Measurements from ENCODE around the gene ANKRD13A.

Gene ANKRD13A

GRCh38 chr12:109998904-109999648, at the start of gene ANKRD13A:
TSS of gene ANKRD13A (plus strand) at chr12:109999430. CDS start at chr12:109999689, 259 bp downstream.
- peak; percentile 89 to 92 for DNase-seq

DNA sequence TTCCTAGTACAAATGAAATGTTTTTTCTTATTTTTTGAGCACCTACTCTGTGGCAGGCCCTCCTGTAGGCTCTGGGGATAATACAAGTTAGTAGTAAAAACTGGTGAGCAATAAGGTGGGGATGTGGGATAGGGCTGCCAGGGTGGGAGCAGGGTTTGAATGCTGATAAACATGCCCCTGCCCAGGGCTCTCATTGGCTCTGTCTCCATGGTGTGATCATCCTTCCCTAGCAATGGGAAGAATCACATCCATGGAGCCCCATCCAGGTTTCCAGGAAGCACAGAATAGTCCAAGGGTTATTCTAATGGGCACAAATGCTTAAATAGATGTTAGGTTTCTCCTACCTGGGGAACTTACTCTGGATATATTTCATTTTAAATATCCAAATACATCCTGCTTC, 48.6 kb upstream of the ANKRD13A start:
- DNase-seq, result no peak

GRCh38 chr12:109951136-109951535, 48.1 kb upstream of the ANKRD13A start:
- DNase-seq, result no peak

DNA sequence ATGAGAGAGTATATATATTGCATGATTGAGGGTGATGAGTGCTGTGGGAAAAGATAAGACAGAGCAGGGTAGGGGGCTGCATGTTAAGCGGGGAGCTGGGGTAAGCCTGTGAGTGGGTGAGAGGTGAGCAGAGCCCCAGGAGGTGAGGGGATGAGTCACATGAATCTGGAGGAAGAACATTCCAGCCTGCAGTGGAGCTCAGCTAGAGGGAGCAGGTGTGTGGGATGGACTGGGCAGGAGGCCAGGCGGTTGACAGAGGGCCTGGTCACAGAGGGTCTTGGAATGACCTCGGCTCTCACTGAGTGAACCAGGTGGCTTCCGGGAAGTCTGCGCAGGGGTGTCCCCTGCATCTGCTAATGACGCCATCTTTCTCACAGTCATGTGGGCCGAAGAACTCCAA, 47.5 kb upstream of the ANKRD13A start:
- no peak for DNase-seq

DNA sequence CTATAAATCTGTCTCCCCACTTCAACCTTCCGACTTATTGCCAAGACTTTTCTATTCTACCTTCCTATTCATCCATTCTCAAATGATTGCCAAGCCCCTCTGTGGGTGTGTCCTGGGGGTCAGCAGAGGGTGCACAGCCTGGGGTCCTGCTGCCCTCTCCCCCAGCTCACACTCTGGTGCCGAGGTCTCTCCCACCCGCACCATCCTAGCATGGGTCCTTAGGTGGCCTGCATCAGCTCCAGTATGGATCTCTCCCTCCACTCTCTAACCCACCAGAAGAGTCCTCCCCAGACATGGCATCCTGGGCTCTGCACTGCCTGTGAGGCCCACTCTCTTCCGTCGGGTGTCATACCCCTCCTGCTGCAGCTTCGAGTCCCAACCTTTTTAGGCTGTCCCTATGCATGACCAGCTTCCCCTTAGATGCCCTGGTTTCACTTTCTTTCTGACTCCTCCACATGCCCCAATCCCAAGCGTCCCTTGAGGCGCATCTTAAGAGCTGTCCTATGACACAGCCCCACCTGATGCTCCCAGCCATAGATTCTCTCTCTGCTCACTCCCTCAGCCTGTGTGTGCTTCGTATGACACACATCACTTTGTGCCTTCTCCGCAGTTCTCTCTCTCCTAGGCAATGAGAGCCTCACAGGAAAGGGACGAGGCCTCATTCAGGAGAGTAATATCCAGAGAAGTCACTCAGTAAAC, 46.9 kb upstream of the ANKRD13A start:
- peak; percentile 47 to 70 for DNase-seq

GRCh38 chr12:109952873-109953272, 46.4 kb upstream of the ANKRD13A start:
- DNase-seq, result no peak

DNA sequence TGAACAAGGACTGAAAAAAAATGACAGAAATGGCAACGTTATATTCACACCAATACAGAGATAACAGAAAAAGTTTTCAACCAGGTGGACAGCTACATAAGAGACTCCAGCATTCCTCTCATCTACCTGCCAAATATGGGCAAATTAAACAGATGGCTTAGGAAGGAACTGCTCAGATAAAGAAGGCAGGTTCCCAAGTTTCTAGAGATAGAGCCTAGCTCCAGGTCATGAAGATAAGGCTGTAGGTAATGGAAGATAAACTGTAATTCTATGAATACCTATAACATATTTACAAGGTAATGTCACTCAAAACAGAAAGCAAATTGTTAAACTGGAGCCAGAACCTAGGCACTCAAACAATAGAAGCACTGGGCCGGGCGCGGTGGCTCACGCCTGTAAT, 45.6 kb upstream of the ANKRD13A start:
- no peak for DNase-seq

DNA sequence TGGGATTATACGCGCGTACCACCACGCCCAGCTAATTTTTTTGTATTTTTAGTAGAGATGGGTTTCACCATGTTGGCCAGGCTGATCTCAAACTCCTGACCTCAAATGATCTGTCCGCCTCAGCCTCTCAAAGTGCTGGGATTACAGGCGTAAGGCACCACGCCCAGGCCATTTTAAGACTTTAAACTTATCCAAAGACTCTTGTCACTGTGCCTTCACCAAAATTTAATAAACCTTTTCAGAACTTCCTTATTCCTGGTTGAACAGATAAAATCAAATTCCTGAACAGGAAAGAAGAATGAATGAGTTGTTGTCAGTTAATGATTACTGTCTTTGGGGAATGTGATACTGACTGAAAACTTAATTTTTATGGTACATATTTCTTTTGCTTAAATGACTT, 40.9 kb upstream of the ANKRD13A start:
- DNase-seq, result no peak

DNA sequence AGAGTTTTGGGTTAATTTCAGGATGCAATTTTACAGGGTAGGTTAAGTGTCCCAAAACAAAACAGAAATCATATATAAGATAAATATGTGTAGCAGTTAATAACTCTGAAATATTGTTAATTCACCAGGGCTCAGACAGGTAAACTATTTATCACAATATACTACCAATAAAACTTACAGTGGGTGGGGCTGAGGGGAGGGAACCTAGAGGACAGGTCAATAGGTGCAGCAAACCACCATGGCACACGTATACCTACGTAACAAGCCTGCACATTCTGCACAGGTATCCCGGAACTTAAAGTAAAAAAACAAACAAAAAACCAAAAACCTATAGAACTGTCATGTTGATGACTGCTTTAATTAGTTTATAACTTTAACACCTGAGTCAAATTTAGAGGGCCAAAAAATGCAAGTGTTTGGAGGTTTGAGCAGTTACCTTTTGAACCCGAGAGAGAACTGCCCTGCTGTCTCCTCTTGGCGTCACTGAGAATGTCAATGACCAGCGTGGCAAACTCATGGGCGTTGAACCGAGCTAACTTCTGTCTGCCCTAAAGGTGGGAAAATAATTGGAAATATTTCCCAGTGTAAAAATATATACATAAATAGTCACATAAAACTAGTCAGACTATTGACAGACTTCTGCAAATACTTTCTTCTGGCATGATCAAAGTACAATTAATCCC, 39.7 kb upstream of the ANKRD13A start:
- DNase-seq, result no peak

GRCh38 chr12:109961201-109961600, 38.0 kb upstream of the ANKRD13A start:
- no peak for DNase-seq

GRCh38 chr12:109961612-109962011, 37.6 kb upstream of the ANKRD13A start:
- DNase-seq, result no peak

DNA sequence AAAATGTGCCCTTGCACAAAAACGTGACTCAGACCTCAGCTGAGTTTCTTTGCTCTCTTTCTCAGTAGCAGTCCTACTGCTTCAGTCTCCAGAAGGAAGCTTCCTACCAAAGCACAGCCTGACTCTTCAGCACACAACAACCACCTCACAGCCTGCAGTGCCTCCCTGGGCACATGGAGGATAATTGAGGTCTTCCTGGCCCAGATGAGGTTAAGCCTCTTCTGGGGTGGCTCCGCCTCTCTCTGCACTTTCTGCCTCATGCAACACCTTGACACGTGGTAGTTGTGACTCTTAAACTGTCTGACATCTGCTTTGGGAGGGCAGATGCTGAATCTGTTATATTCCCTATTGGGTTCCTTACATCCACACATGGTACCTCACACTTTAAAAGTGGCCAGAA, 36.8 kb upstream of the ANKRD13A start:
- DNase-seq, result no peak

DNA sequence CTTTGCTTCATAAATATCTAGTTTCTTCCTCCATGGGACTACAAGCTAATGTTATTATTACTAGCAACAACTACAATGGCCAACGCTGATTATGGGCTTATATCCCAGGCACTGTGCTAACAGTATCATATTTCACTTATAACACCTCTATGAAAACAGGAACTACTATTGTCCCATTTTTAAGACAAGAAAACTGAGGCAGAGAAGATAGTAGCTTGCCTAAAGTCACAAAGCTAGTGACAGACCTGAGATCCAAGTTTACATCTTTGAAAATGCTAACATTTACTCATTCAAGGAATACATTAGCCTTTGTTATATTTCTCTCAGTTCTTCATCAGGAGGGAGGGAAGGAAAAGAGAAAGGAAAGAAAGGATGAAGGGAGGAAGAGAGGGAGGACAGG, 35.9 kb upstream of the ANKRD13A start:
- no peak for DNase-seq

GRCh38 chr12:109963743-109964429, 35.3 kb upstream of the ANKRD13A start:
- no peak for DNase-seq

- no peak for DNase-seq
Observed at GRCh38 chr12:109966546-109966945, 32.7 kb upstream of the ANKRD13A start.

- no peak for DNase-seq
Observed at GRCh38 chr12:109967383-109968031, 31.7 kb upstream of the ANKRD13A start.

DNA sequence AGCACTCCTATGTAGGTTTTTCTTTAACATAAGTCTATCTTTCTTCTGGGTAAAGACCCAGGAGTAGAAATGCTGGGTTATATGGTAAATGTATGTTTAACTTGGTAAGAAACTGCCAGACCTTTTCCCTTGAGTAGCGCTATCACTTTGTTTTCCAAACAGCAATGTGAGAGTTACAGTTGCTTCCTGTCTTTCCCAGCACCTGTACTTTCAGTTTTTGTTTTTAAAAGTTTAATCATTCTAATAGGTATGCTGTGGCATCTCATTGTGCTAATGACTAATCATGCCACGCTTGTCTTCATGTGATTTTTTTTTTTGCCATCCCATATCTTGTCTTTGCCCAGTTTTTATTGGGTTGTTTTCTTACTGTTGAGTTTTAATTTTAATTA, 31.2 kb upstream of the ANKRD13A start:
- DNase-seq, result no peak

- DNase-seq, result no peak
Observed at GRCh38 chr12:109968801-109969200, 30.4 kb upstream of the ANKRD13A start.

- no peak for DNase-seq
Observed at GRCh38 chr12:109972821-109973220, 26.4 kb upstream of the ANKRD13A start.

- no peak for DNase-seq
Observed at GRCh38 chr12:109981311-109981710, 17.9 kb upstream of the ANKRD13A start.

- DNase-seq, result no peak
Observed at GRCh38 chr12:109982210-109982609, 17.0 kb upstream of the ANKRD13A start.

DNA sequence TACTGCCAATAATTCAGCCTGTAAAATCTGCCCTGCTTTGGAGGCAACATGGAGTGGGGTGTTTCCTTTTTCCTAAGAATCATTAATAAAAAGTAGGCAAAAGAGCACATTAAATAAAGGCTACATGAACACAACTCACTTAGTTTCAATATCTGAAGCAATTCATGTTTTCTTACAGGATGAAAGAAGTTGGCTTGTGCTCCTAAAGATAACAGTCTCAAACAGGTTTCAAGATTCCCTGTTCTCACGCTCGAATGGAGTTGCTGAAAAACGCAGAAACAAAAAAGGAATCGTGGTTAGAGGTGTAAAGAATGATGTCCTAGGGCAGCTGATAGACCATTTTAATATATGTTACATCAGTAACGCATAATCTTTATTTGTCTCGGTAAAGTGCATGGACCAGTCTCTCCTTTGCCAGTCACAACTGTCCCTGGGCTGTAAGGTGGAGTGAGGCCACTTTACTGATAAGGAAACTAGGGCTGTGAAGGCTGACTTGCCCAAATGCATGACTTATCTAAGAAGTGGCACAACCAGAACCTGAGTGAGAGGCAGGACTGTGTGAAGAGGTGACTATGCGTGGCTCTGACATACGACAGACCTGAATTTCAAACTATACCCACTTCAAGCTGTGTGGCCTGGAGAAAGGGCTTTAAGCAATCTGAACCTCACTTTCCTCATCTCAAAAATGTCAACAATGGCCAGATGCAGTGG, 15.6 kb upstream of the ANKRD13A start:
- no peak for DNase-seq
